Nephron progenitor cell (in vitro differentiated cells): Measurements from ENCODE around the gene ASPG.

Source experiments
- DNase-seq: peaks from one replicate; pipeline ENCODE4 v3.0.0; 2021
- H3K27ac Mint-ChIP-seq: 2 replicates; pipeline ENCODE4 v1.8.0; 2021; ENCODE audit warnings: mild to moderate bottlenecking, moderate library complexity, mixed read lengths
- H3K27me3 Mint-ChIP-seq: 2 replicates; pipeline ENCODE4 v1.8.0; 2021; ENCODE audit warnings: mild to moderate bottlenecking, low read depth, mixed read lengths; ENCODE audit not compliant: poor library complexity
- H3K36me3 Mint-ChIP-seq: 2 replicates; pipeline ENCODE4 v1.8.0; 2021; ENCODE audit warnings: low read depth, mixed read lengths
- H3K4me1 Mint-ChIP-seq: 2 replicates; pipeline ENCODE4 v1.8.0; 2021; ENCODE audit warnings: mixed read lengths
- H3K4me3 Mint-ChIP-seq: 2 replicates; pipeline ENCODE4 v1.8.0; 2021; ENCODE audit warnings: mild to moderate bottlenecking, moderate library complexity, mixed read lengths
- H3K9me3 Mint-ChIP-seq: 2 replicates; pipeline ENCODE4 v1.8.0; 2021; ENCODE audit warnings: mild to moderate bottlenecking, moderate library complexity, mixed read lengths
- TF ChIP-seq, protein P1 (sequence below): fragments of 200-600 bp; sonication (generic); IDR thresholded peaks from 2 replicates; pipeline ENCODE4 v1.5.0; 2021; ENCODE audit warnings: antibody characterized with exemption

ASPG gene

DNA sequence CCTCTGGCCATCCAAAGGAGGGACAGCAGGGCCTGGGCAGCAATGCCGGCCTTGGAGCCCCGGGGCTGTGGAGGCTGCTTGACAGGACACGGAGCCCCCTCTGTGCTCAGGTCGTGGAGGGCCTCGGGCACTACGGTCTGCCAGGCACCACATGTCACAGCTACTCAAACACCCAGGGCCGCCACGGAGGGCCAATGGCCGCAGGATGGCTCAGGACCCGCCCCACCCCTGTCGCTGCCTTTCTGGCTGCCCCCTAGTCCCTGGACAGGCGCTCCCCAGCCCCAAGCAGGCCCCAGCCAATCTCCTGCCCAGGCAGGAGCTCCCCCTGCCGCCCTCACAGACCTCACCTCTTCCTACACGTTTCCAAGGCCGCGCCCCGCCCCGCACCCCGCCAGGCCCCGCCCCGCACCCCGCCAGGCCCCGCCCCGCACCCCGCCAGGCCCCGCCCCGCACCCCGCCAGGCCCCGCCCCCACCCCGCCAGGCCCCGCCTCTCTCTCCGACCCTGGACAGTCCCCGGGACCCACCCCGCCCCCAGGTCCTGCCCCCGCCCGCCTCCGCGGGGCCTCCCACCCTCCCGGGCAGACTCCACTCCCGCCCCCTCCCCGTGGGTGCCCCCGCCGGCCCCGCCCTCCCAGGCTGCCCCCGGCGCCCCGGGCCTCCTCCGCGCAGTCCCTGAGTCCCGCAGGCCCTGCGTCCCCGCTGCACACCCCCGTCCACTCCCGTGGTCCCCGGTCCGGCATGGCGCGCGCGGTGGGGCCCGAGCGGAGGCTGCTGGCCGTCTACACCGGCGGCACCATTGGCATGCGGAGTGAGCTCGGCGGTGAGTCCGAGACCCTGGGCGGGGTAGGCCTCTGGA lies at the start of gene ASPG:
ASPG (plus strand) TSS at position 669 of the 857 bp plus-strand sequence; CDS start at position 740, 71 bp downstream.
- TF ChIP-seq, protein P1, sequence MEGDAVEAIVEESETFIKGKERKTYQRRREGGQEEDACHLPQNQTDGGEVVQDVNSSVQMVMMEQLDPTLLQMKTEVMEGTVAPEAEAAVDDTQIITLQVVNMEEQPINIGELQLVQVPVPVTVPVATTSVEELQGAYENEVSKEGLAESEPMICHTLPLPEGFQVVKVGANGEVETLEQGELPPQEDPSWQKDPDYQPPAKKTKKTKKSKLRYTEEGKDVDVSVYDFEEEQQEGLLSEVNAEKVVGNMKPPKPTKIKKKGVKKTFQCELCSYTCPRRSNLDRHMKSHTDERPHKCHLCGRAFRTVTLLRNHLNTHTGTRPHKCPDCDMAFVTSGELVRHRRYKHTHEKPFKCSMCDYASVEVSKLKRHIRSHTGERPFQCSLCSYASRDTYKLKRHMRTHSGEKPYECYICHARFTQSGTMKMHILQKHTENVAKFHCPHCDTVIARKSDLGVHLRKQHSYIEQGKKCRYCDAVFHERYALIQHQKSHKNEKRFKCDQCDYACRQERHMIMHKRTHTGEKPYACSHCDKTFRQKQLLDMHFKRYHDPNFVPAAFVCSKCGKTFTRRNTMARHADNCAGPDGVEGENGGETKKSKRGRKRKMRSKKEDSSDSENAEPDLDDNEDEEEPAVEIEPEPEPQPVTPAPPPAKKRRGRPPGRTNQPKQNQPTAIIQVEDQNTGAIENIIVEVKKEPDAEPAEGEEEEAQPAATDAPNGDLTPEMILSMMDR = no peak
- Mint-ChIP-seq H3K27me3 (peaks cover 30% of the 10 kb centered on the region), H3K27ac (no peak within 1 kb of the TSS), H3K9me3 (peaks cover under 1% of the 10 kb centered on the region), H3K36me3 (no peaks in the 10 kb centered on the region), H3K4me1 (peaks cover 38% of the 10 kb centered on the region), H3K4me3 (peak within 1 kb of the TSS; percentile 28)
- no peak for DNase-seq

DNA sequence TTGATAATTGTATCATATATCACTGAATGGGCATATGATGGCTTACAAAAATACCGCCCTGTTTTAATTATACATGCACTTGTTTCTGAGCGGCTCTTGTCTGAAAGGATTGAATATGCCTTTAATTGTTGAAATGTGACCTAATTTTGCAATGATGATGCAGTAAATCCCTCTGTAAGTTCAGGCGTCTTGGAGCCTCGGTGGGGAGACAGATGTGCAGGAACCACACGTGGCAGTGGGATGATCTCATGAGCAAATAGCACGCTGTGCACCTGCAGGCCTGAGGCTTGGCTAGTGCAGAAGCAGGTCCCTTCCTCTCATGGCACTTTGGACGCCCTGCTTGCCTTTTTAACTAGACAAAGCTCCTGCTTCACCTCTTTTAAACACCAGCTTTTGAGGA lies 49.3 kb upstream of the ASPG start:
- TF ChIP-seq, protein P1 = no peak
- H3K27me3 Mint-ChIP-seq = peaks cover 12% of the 10 kb centered on the region
- no peaks in the 10 kb centered on the region for H3K9me3 Mint-ChIP-seq
- H3K27ac Mint-ChIP-seq = no peak overlapping the region
- H3K4me1 Mint-ChIP-seq = peaks cover 23% of the 10 kb centered on the region
- no peak for DNase-seq
- H3K4me3 Mint-ChIP-seq = no peak overlapping the region
- H3K36me3 Mint-ChIP-seq = no peaks in the 10 kb centered on the region

DNA sequence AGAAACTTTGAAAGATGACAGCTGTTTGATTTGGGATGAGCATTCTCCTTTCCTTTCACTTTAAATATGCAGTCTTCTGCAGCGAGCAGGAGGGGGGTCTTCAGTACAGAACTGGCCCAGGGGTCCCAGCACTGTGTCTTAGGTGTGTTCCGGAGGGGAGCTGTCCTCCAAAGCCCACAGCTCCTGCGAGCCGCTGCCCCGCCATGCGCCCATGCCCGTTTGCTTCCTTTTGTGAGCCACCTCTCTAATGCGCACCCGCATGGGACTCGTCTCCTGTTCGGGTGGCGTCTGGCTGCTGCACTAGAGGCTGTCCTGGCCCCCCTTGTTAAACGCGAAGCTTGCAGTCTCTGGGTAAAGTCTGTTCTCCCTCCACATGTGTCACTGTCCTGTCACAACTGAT lies 48.4 kb upstream of the ASPG start:
- H3K4me3 Mint-ChIP-seq = no peak overlapping the region
- DNase-seq = no peak
- peaks cover 23% of the 10 kb centered on the region for H3K4me1 Mint-ChIP-seq
- H3K9me3 Mint-ChIP-seq = no peaks in the 10 kb centered on the region
- H3K36me3 Mint-ChIP-seq = no peaks in the 10 kb centered on the region
- no peak overlapping the region for H3K27ac Mint-ChIP-seq
- peaks cover 15% of the 10 kb centered on the region for H3K27me3 Mint-ChIP-seq
- TF ChIP-seq, protein P1 = no peak

DNA sequence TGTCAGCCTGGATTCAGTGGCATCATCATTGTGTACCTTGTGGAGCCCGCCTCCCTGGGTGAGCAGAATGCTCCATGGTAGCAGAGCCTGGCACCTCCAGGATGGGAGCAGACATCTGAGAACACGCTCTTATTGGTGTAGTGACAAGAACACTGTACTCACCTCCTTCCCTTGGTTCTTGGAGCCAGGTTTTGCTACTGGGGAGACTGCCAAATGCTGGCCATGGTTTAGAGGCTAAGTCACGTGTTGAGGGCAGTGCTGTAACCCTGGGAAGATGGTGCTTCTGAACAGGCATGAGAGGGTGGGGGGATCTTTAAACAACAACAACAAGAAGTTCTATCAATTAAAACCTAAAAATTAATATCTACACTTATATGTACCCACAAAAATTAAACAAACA lies 47.6 kb upstream of the ASPG start:
- no peaks in the 10 kb centered on the region for H3K9me3 Mint-ChIP-seq
- no peak overlapping the region for H3K27ac Mint-ChIP-seq
- TF ChIP-seq, protein P1 = no peak
- peaks cover 10% of the 10 kb centered on the region for H3K27me3 Mint-ChIP-seq
- no peaks in the 10 kb centered on the region for H3K36me3 Mint-ChIP-seq
- H3K4me3 Mint-ChIP-seq = no peak overlapping the region
- no peak for DNase-seq
- peaks cover 23% of the 10 kb centered on the region for H3K4me1 Mint-ChIP-seq

DNA sequence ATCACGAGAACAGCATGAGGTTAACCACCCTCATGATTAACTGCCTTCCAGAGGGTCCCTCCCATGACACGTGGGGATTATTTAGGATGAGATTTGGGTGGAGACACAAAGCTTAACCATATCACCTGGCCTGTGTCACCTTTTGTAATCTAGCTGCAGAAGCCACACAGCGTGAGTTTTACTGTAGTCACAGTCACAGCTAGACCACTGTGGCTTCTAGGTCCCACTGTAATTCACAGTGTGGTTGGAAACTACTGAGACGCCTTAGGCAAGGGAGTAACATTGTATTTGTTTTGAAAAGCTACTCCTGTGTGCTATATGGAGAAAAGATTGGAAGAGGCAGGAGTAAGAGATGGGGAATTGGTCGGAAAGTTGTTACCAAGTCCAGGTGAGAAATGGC lies 46.3 kb upstream of the ASPG start:
- Mint-ChIP-seq H3K4me3 (no peak overlapping the region), H3K36me3 (no peaks in the 10 kb centered on the region), H3K9me3 (no peaks in the 10 kb centered on the region), H3K27me3 (peaks cover 5% of the 10 kb centered on the region), H3K4me1 (peaks cover 23% of the 10 kb centered on the region), H3K27ac (no peak overlapping the region)
- no peak for DNase-seq
- TF ChIP-seq, protein P1 = no peak

DNA sequence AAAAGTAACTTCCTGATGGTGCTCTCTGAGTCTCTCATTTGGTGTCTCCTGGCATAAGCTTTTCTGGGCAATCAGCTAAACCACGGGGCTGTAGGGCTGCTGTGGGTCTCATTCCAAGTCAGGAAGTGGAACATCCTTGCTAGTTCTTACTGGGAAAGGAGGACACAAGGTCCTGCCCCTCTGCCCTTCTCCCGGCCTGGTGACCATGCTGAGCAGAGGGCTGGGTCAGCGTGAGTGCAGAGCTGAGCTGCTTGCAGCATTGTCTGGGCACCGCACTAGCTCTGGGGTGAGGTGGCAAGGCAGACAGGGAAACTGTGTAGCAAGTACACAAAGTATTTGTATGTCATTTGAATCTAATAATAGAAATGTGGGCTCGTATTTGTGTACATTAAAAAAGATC lies 45.0 kb upstream of the ASPG start:
- no peaks in the 10 kb centered on the region for H3K9me3 Mint-ChIP-seq
- no peak for DNase-seq
- no peak overlapping the region for H3K4me3 Mint-ChIP-seq
- TF ChIP-seq, protein P1 = no peak
- peaks cover 5% of the 10 kb centered on the region for H3K27me3 Mint-ChIP-seq
- H3K4me1 Mint-ChIP-seq = peaks cover 19% of the 10 kb centered on the region
- H3K36me3 Mint-ChIP-seq = no peaks in the 10 kb centered on the region
- H3K27ac Mint-ChIP-seq = no peak overlapping the region
